Glomerular visceral epithelial cell (primary cell): ENCODE results near the gene MXD3.
"Not testable (repeated sequence)": the region's sequence is repeated elsewhere in the genome, so short reads cannot be mapped to it uniquely, and the experiment has no call there.

Experiments used
- DNase-seq: peaks from one replicate; pipeline ENCODE4 v3.0.0-alpha.2; 2016; ENCODE audit errors: extremely low spot score

The MXD3 gene

DNA sequence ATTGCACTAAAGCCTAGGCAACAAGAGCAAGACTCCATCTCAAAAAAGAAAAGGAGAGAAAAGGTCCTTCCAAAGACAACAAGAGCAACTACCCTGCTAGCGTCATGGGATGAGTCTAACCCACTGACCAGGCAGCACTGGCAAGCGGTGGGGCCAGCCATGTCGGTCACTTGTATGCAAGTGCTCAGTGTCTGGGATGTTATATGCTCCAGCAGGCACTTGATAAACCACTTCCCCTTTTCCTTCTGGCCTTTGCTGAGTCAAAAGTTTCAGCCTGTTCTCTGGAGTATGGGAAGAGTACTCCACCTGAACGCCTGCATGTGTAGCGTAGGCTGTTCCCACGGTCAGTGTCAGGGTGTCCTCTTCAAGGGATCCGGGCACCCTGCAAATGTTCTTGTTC lies 9.2 kb upstream of the MXD3 start:
- no peak for DNase-seq

DNA sequence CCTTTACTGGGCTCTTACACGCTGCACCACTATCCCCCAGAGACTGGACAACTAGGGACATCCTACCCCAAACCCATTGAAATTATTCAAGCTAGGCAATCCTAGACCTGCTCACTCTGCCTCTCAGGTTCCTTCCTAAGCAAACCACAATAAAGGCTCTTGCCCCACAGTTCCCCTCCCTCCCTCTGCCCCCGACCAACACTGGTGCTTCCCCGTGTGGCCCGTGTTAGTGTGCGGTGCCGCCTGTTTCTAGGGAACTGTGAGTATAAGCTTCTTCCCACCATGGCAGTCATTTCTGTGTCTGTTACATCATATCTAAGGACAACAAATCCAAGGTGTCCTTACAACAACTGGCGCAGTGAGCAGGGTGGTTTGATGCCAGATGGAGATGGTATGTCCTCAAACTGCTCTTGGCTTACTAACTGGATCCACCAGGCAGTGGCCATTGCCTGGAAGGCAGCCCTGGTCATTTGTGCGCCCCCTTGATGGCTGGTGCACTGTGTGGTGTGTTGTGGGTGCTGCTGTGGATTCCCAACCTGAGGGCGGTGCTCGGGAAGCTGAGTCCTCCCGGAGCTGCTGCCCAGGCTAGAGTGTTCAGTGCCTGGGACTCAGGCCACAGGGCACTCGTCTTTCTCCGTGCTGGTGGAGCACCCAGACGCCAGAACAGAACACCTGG lies 8.4 kb upstream of the MXD3 start:
- DNase-seq: no peak

DNA sequence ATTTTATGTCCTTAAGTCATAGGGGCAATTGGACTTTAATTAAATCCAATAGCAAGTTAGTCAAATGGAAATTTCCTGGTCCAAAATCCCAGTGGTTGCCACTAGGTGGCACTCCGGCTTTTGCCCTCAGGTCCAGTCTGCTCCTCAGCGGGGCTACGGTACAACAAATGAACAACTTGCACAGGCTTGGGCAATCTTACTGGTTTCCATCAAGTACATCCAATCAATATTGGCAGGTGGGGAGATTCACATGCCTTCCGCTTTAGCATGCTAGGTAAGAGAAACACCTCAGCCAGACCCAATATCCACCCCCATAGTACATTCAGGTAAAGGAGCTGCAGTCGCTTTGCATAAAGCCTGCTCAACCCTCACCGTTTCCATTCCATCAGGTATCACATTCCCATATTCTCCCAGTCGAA lies 6.3 kb upstream of the MXD3 start:
- peak; percentile 79 for DNase-seq

DNA sequence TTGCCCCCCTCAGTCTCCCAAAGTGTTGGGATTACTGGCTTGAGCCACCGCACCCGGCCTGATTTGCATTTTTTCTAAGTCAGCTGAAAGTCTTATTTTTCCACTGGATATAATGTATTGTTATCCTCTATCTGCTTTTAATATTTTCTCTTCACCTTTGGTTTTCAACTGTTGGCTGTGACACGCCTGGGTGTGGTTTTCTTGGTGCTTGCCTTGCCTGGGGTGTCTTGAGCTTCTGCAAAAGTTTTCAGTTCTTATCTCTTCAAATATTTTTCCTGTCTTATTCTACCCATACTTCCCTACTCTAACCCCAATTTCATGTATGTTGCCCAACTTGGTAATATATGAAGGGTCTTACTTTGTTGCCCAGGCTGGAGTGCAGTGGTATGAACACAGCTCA lies 4.3 kb upstream of the MXD3 start:
- no peak for DNase-seq

DNA sequence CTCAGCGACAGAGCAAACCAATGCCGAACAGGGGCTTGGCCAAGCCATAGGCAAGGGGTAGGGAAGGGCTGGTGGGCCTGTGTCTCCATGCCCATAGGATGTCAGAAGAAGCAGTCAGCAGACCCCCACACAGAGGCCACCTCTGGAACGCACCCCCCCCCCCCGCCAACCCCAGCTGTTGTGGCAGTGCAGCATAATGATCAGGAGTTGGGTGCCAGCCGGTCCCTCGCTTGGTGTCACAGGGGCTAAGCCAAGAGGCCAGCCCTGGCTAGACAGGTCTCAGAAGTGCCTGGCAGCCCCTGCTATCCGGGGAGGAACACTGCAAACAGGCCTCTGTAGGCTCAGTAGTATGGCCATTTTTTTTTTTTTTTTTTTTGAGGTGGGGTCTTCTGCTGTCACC lies 3.7 kb upstream of the MXD3 start:
- DNase-seq: no peak

DNA sequence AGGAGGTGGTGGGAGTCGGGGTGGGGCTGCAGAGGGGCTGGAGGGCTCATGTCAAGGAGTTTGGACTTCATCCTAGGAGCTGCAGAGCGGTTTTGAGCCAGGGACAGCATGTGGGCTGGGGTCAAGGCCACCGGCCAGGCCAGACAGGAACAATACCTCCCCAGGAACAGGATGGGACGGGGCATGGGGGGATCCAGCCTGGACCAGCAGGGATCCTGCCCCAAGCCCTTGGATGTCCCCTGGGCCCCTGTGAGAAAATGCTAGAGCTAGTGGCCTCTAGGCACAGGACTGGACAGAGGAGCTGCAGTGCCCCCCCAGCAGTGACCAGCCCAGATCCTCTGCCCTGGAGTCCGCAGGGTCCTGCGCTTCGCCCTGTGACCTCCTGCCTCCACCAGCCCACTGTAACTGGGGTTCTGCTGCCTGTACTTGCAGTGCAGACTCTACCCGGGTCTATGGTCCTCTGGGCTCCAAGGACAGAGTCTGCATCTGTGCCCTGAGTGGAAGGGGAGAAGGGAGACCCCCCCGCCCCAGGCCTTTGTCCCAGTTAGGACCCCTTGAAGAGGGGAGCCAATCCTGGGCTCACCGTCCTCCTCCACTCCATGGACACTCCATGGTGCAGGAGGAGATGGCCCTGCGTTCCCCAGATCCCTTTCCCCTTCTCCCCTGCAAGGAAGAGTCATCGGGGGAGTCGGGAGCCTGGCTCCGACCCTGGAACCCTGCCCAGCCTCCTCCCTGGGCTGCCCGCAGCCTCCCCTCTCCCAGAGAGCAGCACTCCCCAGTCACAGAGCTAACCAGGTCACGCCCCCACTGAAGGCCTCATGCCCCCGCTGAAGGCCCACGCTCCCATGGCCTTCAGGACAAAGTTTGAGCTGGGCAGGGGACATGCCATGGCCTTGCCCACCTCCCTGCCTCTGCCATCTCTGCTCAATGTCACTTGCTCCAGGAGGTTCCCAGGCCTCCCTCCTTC lies 3.0 kb upstream of the MXD3 start:
- no peak for DNase-seq

DNA sequence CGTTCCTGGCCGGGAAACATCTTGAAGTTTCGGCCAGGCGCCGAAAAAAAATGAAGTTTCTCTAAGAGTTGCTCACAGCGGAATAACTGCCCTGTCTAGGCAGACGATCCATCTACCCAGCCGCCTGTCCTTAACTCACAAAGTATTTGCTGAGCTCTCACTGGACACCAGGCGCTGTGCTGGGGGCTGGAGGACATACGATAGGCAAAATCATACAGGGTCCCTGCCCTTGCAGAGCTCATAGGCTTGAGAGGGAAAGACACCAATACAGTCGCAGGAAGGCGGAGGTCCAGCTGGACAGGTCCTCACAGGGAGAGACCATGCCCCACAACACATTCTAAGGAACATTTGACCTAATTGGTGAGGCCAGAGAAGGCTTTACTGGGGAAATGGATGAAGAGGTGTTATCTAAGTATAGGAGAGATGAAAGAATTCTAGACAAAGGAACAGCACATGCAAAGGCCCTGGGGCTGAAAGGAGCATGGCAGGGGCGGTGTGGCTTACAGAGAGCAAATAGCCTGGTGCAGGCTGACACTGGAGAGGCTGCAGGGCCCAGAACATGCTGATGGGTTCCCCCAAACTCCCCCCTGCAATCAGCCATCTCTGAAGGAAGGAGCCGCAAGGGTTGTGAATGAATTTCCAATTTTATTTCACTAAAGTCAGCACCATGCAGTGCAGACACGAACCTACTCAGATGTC lies 2.0 kb upstream of the MXD3 start:
- no peak for DNase-seq

DNA sequence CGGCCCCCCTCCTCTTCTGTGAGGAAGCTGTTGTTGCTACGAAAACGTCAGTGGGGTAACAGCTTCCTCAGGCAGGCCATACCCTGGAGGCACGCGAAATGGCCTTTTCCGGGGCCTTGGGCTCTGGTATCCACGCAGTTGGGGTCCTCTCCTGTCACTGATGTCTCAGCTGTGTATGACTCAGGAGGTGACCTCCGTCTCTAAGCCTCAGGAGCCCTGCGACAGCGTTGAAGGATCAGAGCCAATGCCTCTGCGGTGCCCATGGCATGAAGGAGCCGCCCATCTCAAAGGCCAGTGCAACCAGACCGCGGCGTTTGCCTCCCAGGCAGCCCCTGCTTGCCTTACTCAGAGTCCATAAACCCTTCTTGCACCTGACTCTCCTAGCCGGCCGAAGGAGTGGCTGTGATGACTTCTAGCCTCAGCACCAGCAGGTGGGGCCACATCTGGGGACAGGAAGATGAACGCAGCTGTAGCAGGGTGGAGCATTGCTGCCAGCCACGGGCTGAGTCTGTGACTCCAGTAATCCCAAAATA lies 1.0 kb upstream of the MXD3 start:
- DNase-seq: peak; percentile 60

DNA sequence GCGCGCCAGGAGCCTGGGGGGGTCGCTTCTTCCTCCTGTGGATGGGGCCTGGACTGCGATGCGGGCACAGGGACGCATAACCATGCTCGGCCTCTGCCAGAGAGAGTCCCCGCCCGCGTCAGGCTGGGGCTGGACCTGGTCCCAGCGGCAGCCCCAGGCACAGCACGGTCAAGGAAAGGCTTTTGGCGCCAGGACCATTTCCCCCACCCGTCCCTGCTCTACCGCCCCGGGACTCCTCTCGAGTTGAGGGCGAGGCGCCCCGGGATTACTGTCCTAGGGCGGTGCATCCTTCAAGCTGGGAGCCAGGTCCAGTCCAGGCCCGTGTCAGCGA lies 341 bp downstream of the MXD3 start:
- DNase-seq: no peak

DNA sequence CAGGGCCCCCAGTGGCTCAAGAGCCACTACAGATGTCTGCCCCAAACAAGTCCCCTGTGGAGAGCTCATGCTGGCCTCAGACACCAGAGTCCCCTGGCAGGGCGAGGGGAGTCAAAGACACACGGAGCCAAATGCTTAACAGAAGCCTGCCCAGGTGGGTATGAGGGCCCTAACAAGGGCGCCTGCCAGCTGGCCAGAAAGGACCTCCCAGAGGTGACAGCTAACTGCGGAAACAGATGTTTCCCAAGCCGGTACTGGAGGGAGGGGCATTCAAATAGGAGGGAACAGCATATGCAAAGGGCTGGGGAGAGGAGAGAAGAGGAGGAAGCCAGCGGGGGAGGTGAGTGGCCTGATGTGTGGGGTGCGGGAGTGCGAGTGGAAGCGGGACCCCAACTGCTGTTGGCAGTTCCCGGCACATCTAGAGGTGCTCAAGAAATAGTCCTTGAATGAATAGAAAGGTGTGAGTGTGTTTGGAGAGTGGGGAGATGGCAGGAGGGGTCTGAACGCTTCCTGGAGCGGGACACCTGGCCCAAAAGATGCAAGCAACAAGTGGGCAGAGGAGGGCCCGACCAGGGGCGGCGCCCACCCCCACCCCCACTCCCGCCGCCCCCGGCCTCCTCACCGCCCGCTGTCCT lies 824 bp downstream of the MXD3 start:
- peak; percentile 40 for DNase-seq

DNA sequence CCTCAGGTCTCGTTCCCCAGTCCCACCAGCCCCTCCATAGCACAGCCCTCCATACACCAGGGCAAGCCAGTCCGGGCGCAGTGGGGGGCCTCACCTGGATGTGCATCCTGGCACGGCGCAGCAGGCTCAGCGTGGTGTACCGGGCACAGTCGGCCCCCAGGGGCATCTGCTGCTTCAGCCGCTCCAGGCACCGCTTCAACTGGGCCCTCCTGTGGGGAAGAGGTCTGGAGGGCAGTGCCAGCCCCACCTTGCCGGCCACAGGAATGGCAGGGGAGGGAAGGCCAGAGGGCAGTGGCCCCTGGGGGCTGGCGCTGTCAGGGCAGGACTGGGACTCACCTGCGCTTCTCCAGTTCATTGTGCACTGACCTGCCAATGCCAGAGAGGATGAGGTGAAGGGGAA lies 1.4 kb downstream of the MXD3 start:
- DNase-seq: no peak

DNA sequence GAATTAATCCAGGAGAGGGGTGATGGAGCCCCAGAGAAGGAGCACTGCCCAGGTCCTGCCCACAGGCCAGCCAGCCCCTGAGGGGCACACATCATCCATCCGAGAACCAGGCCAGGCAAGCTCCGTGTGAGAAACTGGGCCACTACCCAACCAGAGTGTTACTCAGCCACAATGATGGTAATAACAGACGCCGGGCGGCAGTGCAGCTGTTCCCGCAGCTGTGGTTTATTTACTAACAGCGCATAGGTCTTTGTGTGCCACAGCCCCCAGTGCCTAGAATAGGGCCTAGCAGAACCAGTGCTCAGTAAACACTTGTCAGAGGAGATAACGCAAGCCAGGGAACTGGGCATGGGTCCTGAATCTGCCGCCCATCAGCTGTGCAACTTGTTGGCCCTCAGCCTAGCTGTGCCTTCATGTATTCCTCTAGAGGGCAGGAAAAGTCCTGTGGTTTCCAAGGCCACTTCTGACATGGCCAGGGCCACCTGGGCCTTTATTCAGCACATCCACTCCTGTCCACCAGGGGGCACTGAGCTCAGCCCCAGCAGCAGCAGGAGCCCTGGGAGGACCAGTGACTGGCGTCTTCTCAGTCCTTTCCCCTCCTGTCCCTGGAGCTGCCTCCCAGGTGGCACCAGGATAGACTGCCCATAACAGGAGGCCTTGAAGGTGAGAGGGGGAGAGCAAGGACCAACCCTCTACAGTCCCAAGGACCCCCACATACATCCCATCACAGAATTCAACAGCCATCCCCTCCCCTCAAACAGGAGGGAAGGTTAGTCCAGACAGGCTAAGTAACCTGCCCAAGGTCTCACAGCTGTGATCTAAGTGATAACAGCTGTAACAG lies 2.1 kb downstream of the MXD3 start:
- peak; percentile 80 for DNase-seq

DNA sequence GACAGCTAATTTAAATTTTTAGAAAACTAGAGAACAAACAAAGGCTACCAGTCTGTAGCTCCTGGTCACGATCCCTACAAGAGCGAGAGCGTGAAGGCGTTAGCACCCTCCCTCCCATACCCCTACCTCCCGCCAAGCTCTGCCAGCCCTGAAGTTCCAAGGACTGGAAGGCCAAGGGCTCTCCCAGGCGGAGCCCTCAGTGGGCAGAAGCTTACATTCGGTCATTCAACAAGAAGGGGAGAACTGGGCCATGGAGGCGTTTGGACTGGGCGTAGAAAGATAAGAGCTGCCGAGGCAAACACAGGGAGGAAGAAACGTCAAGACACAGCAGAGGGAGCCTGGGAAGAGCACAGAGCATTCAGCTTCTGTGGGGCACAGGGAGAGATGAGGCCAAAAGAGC lies 3.0 kb downstream of the MXD3 start:
- DNase-seq: no peak

DNA sequence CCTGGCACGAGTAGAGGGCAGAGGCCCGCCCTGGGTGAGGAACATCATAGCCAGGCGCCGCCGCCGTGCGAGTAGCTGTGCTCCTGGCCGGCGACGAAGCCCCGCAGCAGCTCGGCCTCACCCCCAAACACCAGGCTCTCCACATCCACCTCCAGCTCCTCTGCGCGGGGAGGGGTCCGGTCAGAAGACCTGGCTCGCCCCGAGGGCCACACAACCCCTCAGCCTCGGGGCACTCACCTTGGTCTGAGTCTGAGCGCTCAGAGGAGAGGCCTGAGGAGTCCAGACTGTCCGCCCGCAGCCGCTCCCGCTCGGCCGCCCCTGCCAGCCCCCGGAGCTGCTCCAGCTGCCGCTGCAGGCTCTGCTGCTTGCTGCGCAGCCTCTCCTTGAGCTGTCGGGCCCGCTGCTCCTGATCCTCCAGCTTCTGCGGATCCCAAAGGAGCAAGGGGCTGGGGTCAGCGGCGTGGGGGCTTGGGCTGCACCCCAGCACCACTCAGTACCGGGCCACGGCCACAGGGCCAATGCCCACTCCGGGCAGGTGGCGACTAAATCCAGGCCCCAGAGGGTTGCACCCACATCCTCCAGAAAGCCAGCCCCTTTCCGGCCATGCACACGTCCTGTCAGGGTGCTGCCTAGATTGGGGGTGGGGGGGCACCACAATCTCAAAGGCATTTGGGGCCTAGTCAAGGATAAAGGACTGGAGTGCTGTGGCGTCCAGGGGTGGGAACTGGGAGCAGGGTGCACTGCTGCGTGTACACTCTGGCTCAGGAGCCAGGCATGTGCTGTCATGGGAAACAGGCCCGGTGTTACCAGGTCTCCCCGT lies 3.9 kb downstream of the MXD3 start:
- DNase-seq: no peak

DNA sequence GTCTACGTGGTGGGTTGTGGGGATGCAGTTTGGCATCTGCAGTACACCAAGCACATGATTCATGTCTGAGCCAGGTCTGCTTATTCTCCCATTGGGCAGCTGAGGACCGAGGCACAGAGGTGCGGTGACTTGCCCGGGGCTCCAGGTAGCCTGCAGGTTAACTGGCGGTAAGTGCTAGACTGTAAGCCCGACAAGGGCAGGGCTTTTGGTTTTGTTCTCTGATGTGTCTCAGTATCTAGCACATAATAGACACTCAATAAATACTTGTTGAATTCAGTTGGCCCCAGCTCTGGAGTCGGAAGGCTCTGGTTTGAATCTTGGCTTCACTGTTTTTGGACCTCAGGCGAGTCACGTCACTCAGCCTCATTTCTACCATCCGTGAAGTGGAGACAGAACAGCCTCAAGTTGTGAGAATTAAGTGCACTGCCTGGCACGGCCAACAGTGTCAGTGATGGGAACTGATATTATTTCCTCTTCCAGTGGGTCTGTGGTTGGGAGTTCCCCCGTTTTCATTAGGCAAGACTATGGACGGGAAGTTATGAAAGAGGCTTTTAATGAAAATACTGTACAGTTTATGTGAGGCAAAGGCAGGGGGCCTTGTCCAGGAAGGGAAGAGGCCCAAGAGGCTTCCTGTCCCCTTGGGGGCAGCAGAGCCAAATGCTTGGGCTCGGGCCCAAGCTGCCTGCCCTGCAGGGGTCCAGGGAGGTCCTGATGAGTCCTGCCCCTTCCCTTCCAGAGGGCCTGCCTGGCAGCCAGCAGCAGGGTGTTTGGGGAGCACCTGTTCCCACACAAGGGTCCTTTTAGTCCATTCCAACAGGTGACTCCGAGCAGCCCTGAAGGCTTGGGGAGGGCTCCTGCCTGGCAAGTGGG lies 4.8 kb downstream of the MXD3 start:
- peak; percentile 61 for DNase-seq

DNA sequence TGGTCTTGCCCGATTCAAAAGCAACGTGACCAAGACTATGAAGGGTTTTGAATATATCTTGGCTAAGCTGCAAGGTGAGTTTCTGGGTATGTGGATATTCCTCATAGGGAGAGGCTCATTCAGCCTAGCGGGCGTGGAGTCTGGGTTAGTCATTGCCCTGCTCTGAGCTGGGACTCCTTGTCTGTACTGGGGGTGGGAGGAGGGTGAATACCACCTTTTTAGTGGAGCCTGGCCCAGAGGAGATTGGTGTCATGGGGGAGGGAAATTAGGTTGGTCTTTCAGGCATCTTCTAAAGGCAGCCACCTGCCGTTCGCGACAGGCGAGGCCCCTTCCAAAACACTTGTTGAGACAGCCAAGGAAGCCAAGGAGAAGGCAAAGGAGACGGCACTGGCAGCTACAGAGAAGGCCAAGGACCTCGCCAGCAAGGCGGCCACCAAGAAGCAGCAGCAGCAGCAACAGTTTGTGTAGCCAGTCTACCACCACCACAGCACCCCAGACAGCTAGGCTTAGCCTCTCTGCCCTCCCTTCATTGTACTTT lies 5.5 kb downstream of the MXD3 start:
- DNase-seq: not testable (repeated sequence)

DNA sequence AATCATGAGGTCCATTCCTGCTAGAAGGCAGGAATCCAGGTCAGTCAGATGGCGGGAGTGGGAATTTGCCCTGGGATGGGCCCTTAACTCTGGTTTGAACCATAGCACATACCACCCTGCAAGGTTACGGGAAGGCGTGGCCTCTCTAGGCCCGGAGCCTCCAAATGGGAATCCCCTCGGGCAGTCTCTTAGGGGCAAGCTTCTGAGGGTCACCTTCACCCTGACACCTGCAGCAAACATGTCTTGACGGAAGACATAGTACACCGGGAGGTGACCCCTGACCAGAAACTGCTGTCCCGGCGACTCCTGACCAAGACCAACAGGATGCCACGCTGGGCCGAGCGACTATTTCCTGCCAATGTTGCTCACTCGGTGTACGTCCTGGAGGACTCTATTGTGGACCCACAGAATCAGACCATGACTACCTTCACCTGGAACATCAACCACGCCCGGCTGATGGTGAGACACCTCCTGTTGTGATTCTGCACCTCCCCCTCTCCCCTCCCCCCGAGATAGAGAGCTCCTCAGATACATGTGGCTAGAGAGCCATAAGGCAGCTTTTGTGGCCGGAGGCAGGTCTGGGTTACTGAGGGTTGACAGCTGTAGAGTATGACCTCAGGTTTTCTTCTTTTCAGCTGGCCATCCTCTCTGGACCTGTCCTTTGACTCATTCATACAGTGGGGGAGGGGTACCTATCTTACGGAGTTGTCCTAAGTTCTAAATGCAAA lies 7.1 kb downstream of the MXD3 start:
- DNase-seq: peak; percentile 64

DNA sequence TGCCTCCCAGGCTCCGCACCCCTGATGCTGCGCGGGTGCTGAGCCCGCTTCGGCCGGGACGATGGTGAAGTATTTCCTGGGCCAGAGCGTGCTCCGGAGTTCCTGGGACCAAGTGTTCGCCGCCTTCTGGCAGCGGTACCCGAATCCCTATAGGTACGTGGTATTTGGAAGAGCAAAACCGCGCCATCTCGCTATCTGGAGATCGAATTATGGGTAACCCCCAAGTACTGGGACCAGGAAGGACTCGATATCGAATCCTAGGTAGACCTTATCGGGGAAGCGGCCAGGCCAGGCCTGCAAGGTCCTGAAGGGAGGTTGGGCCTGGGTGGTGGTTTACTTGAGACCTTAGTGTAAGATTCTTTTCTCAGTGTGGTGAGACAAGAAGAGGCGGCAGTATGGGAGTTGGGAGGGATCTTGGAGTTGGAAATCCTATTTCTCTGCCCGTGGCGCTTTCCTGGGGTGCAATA lies 7.7 kb downstream of the MXD3 start:
- peak; percentile 26 for DNase-seq
